ENCODE measurements around the gene HSD17B1. TPM values are rescaled to one million over a fixed set of nuclear protein-coding genes. Genes with fewer than 3 reads are reported as not detected.

The HSD17B1 gene
- total RNA-seq, 4 donors from 2014 or later: 0.35 to 3.1 TPM; not detected in 2

GRCh38 chr17:42586514-42587230, 33.9 kb downstream of the HSD17B1 start:
- H3K4me3 ChIP-seq: no peak overlapping the region
- no peak overlapping the region for H3K27ac ChIP-seq
- no peaks in the 10 kb centered on the region for H3K9me3 ChIP-seq
- TF ChIP-seq POLR2A (IDR thresholded peaks at IDR 0.05) (no peak), CTCF (IDR thresholded peaks at IDR 0.05) (no peak)
- no peak for DNase-seq
- H3K27me3 ChIP-seq: no peaks in the 10 kb centered on the region
- intact Hi-C loops (cut with DNase I; ENCODE audit: low total_unique reads): loop anchor here (10.0 kb wide), 1 partner anchor 178 kb away; the partner anchor contains the start of gene RAMP2
- H3K36me3 ChIP-seq: no peaks in the 10 kb centered on the region
- H3K4me1 ChIP-seq: no peaks in the 10 kb centered on the region

- Histone ChIP-seq H3K36me3 (no peaks in the 10 kb centered on the region), H3K27me3 (no peaks in the 10 kb centered on the region), H3K4me1 (no peaks in the 10 kb centered on the region), H3K4me3 (no peak overlapping the region), H3K9me3 (no peaks in the 10 kb centered on the region), H3K27ac (no peak overlapping the region)
- DNase-seq: no peak
- intact Hi-C loops (cut with DNase I; ENCODE audit: low total_unique reads): no loop called here
- TF ChIP-seq CTCF (IDR thresholded peaks at IDR 0.05): no peak
- TF ChIP-seq POLR2A (IDR thresholded peaks at IDR 0.05): no peak
These were observed 38.2 kb downstream of the HSD17B1 start for GRCh38 chr17:42590886-42591285.

GRCh38 chr17:42591411-42591810, 38.7 kb downstream of the HSD17B1 start:
- Histone ChIP-seq H3K36me3 (no peaks in the 10 kb centered on the region), H3K4me3 (no peak overlapping the region), H3K9me3 (no peaks in the 10 kb centered on the region), H3K27ac (no peak overlapping the region), H3K4me1 (no peaks in the 10 kb centered on the region), H3K27me3 (no peaks in the 10 kb centered on the region)
- TF ChIP-seq CTCF (IDR thresholded peaks at IDR 0.05) (no peak), POLR2A (IDR thresholded peaks at IDR 0.05) (no peak)
- DNase-seq: no peak
- intact Hi-C loops (cut with DNase I; ENCODE audit: low total_unique reads): no loop called here

GRCh38 chr17:42596386-42596785, 43.7 kb downstream of the HSD17B1 start:
- intact Hi-C loops (cut with DNase I; ENCODE audit: low total_unique reads): no loop called here
- TF ChIP-seq CTCF (IDR thresholded peaks at IDR 0.05): no peak
- no peak for TF ChIP-seq POLR2A (IDR thresholded peaks at IDR 0.05)
- Histone ChIP-seq H3K36me3 (no peaks in the 10 kb centered on the region), H3K9me3 (no peaks in the 10 kb centered on the region), H3K27me3 (no peaks in the 10 kb centered on the region), H3K27ac (no peak overlapping the region), H3K4me1 (no peaks in the 10 kb centered on the region), H3K4me3 (no peak overlapping the region)
- DNase-seq: no peak

- no peak for DNase-seq
These were observed 46.2 kb downstream of the HSD17B1 start for GRCh38 chr17:42598905-42599304.

More at GRCh38 chr17:42598905-42599304, 46.2 kb downstream of the HSD17B1 start:
- Histone ChIP-seq H3K4me3 (no peak overlapping the region), H3K27me3 (no peaks in the 10 kb centered on the region), H3K4me1 (no peaks in the 10 kb centered on the region), H3K27ac (no peak overlapping the region), H3K9me3 (no peaks in the 10 kb centered on the region), H3K36me3 (no peaks in the 10 kb centered on the region)
- intact Hi-C loops (cut with DNase I; ENCODE audit: low total_unique reads): no loop called here
- TF ChIP-seq CTCF (IDR thresholded peaks at IDR 0.05) (no peak), POLR2A (IDR thresholded peaks at IDR 0.05) (no peak)

All from uterus (tissue), 4 donors.